GM21381 (cell line): ENCODE data around the gene RPS19BP1.
"Not testable (repeated sequence)": the region's sequence is repeated elsewhere in the genome, so short reads cannot be mapped to it uniquely, and the experiment has no call there.

ENCODE experiments used
- ATAC-seq: cut with Tn5 transposase; IDR thresholded peaks from one replicate; pipeline ENCODE4 v1.9.1; 2021; ENCODE audit warnings: mild to moderate bottlenecking, moderate library complexity; ENCODE audit not compliant: unreplicated experiment

The RPS19BP1 gene

DNA sequence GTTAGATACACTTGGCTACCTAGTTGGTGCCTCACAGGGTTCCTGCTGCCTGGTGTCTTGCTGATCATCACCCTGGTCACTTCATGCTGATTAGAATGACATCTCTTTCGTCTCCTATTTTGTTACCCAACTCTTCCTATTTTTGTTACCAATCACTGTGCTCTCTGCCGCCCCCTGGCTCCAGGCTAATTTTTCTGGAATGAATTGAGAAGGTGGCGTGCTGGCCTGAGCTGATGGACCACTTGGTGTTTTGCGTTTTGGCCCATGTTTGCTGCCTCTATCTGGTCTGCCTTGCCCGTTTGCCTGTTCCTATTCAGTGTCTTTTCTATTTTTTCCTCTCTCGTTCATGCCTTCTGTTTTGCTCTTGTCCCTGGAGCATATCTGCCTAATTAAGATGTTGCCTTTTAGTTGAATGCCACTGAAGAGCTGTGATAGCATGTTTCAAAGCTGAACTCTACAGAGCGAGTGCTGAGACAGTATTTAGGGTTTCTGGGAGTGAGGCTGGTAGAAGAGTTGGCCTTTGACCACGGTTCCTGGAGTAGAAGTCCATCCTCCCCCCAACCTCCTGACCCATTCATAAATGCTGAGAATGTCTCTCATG, 18.1 kb downstream of the RPS19BP1 start:
- no peak for ATAC-seq

DNA sequence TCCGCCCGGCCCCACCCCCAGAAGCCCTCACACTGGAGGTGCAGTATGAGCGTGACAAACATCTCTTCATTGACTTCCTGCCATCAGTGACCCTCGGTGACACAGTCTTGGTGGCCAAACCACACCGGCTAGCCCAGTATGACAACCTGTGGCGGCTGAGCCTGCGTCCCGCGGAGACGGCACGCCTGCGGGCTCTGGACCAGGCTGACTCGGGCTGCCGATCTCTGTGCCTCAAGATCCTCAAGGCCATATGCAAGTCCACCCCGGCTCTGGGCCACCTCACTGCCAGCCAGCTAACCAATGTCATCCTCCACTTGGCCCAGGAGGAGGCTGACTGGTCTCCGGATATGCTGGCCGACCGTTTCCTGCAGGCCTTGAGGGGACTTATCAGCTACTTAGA, 18.8 kb downstream of the RPS19BP1 start:
- ATAC-seq: no peak

DNA sequence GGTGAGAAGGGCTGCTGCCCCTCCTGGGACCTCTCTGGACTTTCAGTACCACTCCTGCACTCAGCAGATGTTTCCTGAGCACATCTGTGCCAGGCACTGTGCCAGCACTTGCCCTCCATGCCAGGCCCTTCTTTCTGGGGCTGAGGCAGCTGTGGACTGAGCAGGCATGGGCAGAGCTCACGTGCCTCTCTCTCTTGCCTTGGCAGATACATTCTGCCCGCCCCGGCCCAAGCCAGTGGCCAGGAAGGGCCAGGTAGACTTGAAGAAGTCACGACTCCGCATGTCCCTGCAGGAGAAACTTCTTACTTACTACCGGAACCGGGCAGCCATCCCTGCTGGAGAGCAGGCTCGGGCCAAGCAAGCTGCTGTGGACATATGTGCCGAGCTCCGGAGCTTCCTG, 20.5 kb downstream of the RPS19BP1 start:
- no peak for ATAC-seq

DNA sequence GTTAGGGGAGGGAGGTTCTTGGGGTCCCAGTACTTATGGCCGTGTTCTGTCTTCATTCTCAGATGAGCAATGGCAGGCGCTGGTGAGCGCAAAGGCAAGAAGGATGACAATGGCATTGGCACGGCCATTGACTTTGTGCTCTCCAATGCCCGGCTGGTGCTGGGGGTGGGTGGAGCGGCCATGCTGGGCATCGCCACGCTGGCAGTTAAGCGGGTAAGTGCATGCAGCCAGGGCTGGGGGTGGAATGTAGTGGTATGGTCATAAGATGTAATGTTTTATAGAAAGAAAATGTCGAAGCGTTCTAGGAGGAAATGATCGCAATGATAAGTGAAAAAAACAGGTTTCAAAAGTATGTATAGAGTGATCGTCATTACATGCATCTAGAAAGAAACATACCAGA, 21.3 kb downstream of the RPS19BP1 start:
- no peak for ATAC-seq

DNA sequence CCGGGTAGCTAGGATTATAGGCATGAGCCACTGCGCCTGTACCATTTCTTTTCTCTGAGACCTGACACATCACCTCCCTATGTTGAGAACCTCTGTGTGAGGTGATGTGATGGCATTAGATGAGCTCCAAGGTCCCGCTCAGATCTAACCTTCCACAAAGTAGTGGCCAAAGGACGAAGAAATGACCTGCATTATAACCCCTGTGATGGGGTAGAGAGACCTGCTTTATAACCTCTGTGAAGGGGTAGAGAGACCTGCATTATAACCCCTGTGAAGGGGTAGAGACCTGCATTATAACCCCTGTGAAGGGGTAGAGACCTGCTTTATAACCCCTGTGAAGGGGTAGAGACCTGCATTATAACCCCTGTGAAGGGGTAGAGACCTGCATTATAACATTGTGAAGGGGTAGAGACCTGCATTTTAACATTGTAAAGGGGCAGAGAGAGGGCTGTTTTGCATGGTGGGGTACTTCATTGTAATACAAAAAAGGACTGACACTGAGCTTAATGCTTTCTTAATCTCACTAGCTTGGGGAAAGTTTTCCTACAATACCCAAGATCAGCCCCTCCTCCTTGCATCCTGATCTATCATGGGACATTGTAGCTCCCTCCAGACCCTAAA, 21.9 kb downstream of the RPS19BP1 start:
- no peak for ATAC-seq

DNA sequence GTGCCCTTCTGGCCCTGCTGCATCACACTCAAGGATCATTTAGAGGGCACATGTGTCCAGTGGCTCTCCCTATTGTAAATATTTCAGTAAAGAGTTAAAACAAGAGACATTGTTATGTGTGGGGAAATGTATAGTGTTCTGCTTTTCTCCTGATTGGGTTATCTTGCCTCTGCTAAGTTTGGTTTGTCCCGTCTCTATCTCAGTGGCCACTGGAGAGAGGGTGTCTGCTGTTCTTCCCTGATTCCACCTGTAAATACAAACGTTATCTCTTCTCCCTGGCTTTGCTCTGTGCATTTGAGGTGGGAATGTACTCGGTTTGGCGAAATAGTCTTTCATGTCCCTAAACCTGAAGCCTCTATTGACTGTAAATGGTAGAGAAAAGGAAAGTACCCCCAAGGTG, 24.2 kb downstream of the RPS19BP1 start:
- no peak for ATAC-seq

DNA sequence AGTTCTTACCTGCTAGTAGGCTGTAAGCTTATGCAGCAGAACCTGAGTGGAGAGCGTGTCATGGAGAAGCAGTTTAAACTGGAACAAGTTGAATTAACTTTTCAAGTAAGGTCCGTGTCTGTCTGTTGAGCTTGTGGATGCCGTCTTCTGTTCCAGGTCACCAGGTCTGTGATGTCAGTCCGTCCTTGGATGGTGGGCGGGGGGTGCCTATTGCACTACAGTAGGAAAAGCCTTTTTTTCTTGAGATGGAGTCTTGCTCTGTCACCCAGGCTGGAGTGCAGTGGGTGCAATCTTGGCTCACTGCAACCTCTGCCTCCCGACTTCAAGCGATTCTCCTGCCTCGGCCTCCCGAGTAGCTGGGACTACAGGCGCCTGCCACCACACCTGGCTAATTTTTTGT, 25.5 kb downstream of the RPS19BP1 start:
- ATAC-seq: not testable (repeated sequence)

DNA sequence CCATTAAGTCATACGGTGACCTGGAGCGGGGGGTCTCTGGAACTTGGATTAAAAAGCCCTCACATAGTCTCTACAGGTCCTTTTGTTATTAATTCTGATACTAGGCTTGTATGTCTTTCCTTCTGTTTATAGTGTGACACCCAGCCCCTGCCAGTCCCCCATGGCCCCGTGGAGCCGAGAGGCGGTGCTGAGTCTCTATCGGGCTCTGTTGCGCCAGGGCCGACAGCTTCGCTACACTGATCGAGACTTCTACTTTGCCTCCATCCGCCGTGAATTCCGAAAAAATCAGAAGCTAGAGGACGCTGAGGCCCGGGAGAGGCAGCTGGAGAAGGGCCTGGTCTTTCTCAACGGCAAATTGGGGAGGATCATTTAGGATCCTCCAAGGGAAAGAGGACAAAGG, 28.5 kb downstream of the RPS19BP1 start:
- ATAC-seq: no peak

DNA sequence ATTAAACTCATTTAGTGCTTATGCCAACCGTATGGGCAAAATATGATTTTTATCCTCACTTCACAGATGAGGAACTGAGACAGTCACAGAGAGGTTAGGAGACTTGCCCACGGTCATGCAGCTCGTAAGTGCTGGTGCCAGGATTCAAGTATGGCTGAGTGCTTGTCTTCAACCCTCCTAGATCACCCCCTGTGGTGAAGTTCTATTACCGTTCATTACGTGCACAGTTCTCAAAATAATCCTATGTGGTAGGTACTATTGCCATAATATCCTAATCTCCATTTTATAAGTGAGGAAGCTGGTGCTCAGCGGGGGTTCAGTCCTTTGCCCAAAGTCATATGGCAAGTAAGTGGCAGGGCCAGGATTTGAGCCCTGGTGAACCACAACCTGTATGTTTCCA, 28.9 kb downstream of the RPS19BP1 start:
- no peak for ATAC-seq

DNA sequence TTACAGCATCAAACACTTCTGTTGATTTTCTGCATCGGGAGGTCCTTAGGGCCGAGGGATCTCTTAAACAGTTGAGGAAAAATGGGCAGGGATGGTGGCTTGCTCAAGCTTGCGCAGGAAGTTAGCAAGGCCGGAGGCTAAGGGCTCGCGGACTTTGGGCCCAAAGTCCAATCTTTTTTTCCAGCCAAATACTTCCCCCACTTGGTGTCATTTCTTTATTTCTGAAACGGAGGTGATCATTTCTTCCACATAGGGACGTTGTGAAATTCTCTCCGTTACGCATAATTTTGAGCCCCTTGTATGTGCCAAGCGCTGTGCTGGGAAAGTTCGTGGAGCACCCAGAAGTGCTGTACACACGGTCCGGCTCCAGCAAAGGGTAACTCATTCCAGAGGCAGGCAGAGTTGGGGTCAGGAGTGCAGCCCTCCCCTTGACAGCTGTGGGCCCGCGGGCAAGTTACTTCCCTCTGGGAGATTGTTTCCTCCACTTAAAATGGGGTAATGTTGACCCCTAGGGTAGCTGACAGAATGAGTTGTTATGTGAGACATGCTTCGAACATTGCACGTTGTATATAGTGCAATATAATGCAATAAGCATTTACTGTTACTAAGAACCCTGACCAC, 29.6 kb downstream of the RPS19BP1 start:
- ATAC-seq: no peak

DNA sequence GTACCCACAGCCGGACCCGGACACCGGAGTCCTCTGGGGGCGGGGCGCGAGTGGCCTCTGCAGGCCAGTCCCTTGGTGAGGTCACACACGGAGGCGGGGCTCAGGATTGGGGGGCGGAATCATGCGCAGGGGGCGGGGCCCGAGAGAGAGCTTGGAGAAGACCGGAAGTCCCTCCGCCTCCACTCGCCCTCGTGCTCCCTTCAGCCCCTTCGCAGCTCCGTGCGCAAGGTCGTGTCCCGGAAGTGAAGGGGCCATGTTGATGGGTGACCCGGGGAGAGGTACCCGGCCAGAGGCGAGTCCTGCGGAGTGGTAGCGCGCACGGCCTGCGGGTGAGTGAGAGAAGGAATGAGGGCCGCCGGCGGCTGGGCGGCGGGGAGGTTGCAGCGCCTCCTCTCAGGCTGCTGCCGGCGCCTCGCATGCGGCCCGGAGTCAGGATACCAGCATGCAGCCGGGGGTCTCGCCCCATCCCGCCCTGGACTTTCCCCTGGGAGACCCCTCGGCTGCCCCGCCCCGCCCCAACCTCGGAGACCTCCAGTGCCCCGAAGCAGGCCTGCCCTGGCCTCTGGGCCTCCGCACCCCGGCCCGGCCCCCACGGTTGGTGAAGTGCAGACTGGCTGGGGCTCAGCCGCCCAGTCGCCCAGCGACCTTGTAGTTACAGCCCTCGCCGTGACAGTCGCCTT, 30.3 kb downstream of the RPS19BP1 start, which contains the start of gene MIEF1:
MIEF1 (plus strand) TSS at position 182 of the 680 bp plus-strand sequence. CDS start 9,005 bp downstream, outside the sequence.
- ATAC-seq: peak; percentile 92

DNA sequence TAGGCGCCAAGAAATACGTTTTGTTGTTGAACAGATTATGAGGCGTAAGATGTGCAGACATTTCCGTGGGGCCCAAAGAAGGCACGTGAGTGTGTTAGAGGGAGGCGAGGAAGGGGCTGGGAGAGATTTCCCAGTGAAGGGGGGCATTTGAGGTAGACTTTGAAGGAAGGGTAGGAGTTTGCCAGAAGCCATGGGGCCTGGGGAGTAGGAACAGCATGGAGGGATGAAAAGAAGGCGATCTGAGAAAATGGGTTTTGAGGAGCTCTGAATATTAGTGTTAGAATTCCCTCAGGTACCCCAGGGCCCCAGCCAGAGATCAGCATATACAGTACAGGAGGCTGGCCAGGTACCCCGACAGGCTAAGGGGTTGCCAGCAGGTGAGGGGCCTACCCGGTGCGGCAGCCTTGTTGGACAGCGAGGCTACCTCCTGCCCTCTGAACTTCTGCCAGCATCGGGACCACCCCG, 30.9 kb downstream of the RPS19BP1 start:
- ATAC-seq: no peak

DNA sequence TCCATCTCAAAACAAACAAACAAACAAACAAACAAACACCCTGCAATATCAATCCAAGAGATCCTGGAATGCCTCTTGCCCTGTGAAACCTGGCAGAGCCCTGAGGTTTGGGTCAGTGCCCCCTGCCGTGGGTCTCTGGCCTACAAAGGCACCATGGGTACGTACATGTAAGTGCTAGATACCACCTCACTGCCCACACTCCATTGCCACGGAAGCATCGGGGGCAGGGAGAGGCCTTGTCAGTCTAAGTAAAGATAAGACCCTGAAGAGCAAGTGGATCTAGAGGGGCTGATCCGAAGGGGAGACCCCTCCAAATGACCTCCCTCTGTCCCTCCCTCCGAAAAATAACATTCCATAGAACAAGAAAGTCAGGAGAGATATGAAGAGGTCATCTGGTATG, 32.4 kb downstream of the RPS19BP1 start:
- no peak for ATAC-seq

DNA sequence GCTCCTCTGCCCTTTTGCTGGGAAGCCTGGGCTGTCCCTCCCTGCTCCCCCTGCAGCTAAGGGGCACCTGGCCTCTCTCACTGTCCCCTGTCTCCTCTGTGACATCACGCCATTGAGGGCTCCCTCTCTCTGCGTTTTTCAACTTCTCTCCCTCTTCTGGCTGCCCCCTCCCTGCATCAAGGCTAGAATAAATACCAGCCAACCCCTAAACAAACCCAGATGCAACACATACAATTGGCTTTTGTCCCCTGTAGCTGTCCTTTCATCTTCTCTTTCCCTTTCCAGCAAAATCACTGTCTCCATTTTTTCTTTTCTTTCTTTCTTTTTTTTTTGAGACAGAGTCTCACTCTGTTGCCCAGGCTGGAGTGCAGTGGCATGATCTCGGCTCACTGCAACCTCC, 33.7 kb downstream of the RPS19BP1 start:
- ATAC-seq: no peak

DNA sequence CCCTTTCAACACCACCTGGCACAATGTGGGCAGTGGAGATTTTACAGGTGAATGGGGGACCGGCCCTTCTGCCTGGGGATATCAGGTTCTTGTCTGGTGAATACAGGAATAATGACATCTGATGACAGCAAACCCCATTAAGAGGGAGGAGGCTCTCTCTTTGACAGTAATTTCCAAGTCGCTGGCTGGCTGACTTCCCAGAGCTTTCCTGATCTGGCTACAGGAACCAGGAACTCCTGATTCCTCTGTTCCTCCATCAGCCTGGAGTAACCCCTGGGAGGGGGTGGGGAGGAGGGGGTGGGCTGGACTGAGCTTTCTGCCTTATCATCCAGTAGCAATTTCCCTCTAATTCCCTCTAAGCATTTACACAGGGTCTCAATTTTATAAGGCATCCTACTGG, 34.2 kb downstream of the RPS19BP1 start:
- no peak for ATAC-seq

DNA sequence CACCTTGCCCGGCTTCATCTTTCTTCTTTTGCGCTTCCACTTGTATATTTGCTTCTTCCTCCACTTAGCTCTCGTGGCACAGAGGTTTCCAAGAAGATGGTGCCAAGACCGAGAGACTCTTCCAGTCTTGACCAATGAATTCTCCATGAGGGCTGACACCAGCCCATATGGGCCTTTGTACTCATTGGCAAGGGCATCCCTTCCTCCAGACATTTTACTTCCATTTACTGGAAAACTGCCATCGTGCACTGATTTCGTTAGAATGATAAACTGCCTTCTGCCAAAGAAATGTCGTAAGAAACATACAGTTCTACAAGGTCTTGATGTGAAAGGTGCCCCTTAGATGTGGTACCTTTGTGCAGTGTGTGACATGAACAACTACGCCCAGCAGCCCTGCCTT, 35.1 kb downstream of the RPS19BP1 start:
- no peak for ATAC-seq

DNA sequence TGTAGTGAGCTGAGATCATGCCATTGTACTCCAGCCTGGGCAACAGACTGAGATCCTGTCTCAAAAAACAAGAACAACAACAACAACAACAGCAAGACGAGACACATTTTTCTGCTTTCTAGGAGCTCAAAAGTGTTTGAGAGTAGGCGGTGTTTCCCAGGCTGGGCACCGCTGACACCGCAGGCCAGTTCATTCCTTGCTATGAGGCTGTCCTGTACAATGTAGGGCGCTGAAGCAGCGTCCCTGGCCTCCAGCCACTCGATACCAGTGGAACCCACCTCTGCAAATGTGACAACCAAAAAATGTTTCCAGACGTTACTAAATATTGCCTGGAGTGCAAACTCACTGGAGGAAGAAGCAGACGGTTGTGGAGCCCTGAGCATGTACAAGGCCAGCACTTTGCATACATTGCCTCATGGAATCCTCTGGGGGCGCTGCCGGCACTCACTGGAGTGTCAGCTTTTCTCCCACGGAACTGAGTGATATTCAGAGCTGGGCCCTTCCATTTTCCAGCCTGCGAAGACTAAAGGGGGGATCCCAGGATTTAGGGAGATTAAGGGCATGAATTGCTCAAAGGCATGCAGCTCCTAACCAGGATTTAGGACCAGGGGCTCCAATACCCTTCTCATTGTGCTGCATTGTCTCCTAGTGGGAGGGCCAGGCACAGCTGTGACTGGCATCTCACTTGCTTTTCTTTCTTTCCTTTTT, 36.3 kb downstream of the RPS19BP1 start:
- ATAC-seq: no peak

DNA sequence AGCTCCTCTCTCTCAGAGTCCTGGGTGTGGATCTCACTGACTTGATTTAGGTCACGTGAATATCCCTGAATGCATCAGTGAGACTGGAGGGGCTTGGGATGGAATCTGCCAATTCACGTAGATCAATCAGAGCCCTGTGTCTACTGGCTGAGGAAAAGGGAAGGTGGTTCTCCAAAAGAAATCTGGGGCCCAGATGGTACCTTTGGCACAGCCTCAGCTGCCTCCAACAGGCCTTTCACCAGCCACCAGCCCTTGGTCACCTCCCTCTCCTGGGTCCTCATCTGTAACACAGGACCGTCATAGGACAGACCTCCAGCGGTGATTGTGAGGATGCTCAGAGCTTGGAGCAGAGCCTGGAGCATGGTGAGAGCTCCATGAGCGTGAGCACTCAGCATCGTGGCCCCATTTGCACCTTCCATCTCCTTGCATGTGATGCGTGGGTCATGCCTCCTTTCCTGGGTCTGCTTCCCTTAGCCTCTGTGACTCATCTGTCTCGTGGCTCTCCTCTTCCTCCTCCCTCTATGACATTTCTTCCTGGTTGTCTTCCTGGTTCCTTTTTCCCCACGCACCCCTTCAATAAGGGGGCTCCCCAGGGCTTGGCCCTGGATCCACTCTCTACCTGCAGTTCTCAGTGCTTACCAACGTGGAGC, 38.0 kb downstream of the RPS19BP1 start:
- no peak for ATAC-seq

DNA sequence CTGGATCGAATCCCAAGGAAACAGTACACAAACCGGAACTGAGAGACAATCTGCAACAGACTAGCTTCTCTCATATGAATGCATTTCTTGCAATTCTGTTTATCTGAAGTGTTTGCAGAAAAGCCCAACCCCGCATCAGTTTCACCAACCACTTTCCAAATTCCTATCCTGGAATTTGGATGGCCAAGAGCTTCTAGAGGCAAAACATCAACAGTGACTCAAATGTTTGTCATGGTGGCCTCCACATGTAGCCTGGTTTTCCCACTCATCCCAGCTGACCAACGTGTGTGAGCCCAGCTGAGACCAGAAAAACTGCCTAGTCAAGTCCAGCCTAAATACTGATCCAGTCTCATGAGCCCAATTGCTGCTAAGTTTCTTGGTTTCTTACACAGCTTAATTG, 38.8 kb downstream of the RPS19BP1 start:
- no peak for ATAC-seq

DNA sequence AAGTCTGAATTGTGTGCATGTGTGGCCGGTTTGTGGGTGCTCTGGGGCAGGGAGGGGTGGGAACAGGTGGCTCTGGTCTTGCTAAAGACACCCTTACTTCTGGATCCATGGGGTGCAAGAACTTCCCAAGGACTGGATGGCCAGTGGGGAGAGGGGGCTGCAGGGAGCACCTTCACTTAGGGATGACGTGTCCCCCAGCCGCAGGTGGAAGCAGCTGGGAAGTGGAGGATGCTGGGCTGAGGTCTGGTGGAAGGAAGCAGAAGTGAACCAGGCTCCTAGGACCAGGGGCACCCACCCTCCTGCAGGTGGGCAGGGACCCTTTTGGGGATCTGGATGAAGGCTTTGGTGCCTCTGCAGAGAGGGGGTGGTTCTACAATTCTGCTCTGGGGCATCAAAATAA, 40.4 kb downstream of the RPS19BP1 start:
- no peak for ATAC-seq

DNA sequence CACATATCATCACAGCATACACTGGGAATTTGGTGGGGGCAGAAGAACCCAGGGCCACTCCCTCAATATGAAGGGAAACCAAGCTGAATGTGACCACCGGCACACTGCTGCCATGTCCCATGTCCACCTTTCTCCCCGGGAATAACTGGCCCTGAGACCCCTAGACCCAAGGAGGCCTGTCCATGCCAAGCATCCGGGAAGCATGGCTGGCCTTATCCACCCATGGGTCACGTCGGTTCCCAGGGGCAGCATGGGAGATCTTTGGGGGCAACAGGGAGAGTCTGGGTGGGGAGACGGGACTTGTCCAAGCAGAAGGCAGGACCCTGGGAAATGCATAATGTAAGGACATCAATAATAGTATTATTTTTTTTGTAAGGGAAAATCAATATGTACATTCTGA, 40.9 kb downstream of the RPS19BP1 start:
- ATAC-seq: no peak
